Nephron (organoid): ENCODE measurements around the gene GABRE.
A peak's percentile ranks its signal among the peaks of the same experiment; 100 is the strongest.

ENCODE experiments used
- H3K27ac Mint-ChIP-seq, 3 experiments: 2 replicates each; pipeline ENCODE4 v1.8.0; 2020; ENCODE audit warnings: mixed read lengths in 3 of 3, mild to moderate bottlenecking in 2 of 3, moderate library complexity in 1 of 3
- H3K27me3 Mint-ChIP-seq: 2 replicates; pipeline ENCODE4 v1.8.0; 2021; ENCODE audit warnings: low read depth, mild to moderate bottlenecking, moderate library complexity, mixed read lengths
- H3K36me3 Mint-ChIP-seq: 2 replicates; pipeline ENCODE4 v1.8.0; 2020; ENCODE audit warnings: low read depth, mixed read lengths
- H3K4me1 Mint-ChIP-seq: 2 replicates; pipeline ENCODE4 v1.8.0; 2020; ENCODE audit warnings: mixed read lengths
- H3K4me3 Mint-ChIP-seq, 3 experiments: 2 replicates each; pipeline ENCODE4 v1.8.0; 2020; ENCODE audit warnings: mild to moderate bottlenecking in 3 of 3, mixed read lengths in 3 of 3, moderate library complexity in 2 of 3
- H3K9me3 Mint-ChIP-seq: 2 replicates; pipeline ENCODE4 v1.8.0; 2020; ENCODE audit warnings: mixed read lengths
- CTCF ChIP-seq, 3 experiments: fragments of 200-600 bp; sonication (generic); IDR thresholded peaks; one replicate each; pipeline ENCODE4 v1.5.0; 2021; ENCODE audit warnings: antibody characterized with exemption in 3 of 3; ENCODE audit not compliant: unreplicated experiment in 3 of 3

GABRE gene

GRCh38 chrX:151974336-151975227, at the start of gene GABRE:
TSS of gene GABRE (minus strand) at chrX:151974676. CDS start at chrX:151974625, 51 bp downstream.
- H3K4me1 Mint-ChIP-seq = no peaks in the 10 kb centered on the region
- H3K36me3 Mint-ChIP-seq = no peaks in the 10 kb centered on the region

GRCh38 chrX:152020888-152021287, 46.4 kb upstream of the GABRE start:
- H3K4me3 Mint-ChIP-seq = no peak overlapping the region
- no peak overlapping the region for H3K27ac Mint-ChIP-seq
- TF ChIP-seq CTCF (IDR thresholded peaks at IDR 0.05; ENCODE audit: unreplicated experiment in 3 of 3) = no peak
- H3K4me1 Mint-ChIP-seq = no peaks in the 10 kb centered on the region
- no peaks in the 10 kb centered on the region for H3K27me3 Mint-ChIP-seq
- peaks cover 3% of the 10 kb centered on the region for H3K9me3 Mint-ChIP-seq
- H3K36me3 Mint-ChIP-seq = no peaks in the 10 kb centered on the region

More at GRCh38 chrX:151974336-151975227, at the start of gene GABRE:
- peaks cover 11% of the 10 kb centered on the region for H3K9me3 Mint-ChIP-seq
- peaks cover 11% of the 10 kb centered on the region for H3K27me3 Mint-ChIP-seq
- no peak for TF ChIP-seq CTCF (IDR thresholded peaks at IDR 0.05; ENCODE audit: unreplicated experiment in 3 of 3)
- H3K27ac Mint-ChIP-seq = peak within 1 kb of the TSS in 1 of 3 experiments; percentile 34
- peak within 1 kb of the TSS; percentile 72 to 82 (median 81) for H3K4me3 Mint-ChIP-seq

GRCh38 chrX:151999813-152000212, 25.3 kb upstream of the GABRE start:
- TF ChIP-seq CTCF (IDR thresholded peaks at IDR 0.05; ENCODE audit: unreplicated experiment in 3 of 3) = no peak
- no peaks in the 10 kb centered on the region for H3K4me1 Mint-ChIP-seq

GRCh38 chrX:151997539-151997938, 23.1 kb upstream of the GABRE start:
- H3K36me3 Mint-ChIP-seq = no peaks in the 10 kb centered on the region
- TF ChIP-seq CTCF (IDR thresholded peaks at IDR 0.05; ENCODE audit: unreplicated experiment in 3 of 3) = no peak
- H3K27me3 Mint-ChIP-seq = no peaks in the 10 kb centered on the region
- no peak overlapping the region for H3K27ac Mint-ChIP-seq
- H3K4me3 Mint-ChIP-seq = no peak overlapping the region
- H3K4me1 Mint-ChIP-seq = no peaks in the 10 kb centered on the region
- peaks cover 4% of the 10 kb centered on the region for H3K9me3 Mint-ChIP-seq

More at GRCh38 chrX:151999813-152000212, 25.3 kb upstream of the GABRE start:
- Mint-ChIP-seq H3K36me3 (no peaks in the 10 kb centered on the region), H3K27ac (no peak overlapping the region), H3K27me3 (no peaks in the 10 kb centered on the region), H3K4me3 (no peak overlapping the region), H3K9me3 (peaks cover 5% of the 10 kb centered on the region)

GRCh38 chrX:151996347-151996746, 21.9 kb upstream of the GABRE start:
- Mint-ChIP-seq H3K4me3 (no peak overlapping the region), H3K4me1 (no peaks in the 10 kb centered on the region), H3K9me3 (peaks cover 5% of the 10 kb centered on the region)

More at GRCh38 chrX:151996347-151996746, 21.9 kb upstream of the GABRE start:
- H3K27me3 Mint-ChIP-seq = no peaks in the 10 kb centered on the region
- TF ChIP-seq CTCF (IDR thresholded peaks at IDR 0.05; ENCODE audit: unreplicated experiment in 3 of 3) = no peak
- no peak overlapping the region for H3K27ac Mint-ChIP-seq
- H3K36me3 Mint-ChIP-seq = no peaks in the 10 kb centered on the region
